ENCODE data around the gene MAPT.
"Not testable (repeated sequence)": the region's sequence is repeated elsewhere in the genome, so short reads cannot be mapped to it uniquely, and the experiment has no call there.

The MAPT gene

GRCh38 chr17:45948881-45949624 is 54.7 kb downstream of the MAPT start:
- in situ Hi-C loops (cut with HindIII; ENCODE audit: low sequenced_read_pairs): loop anchor here (5.0 kb wide), 1 partner anchor 92 kb away; no protein-coding TSS in a partner anchor

- in situ Hi-C loops (cut with HindIII; ENCODE audit: low sequenced_read_pairs): loop anchor here (5.0 kb wide), 1 partner anchor 93 kb away; no protein-coding TSS in a partner anchor
These were observed 55.5 kb downstream of the MAPT start for GRCh38 chr17:45949755-45950320.

DNA sequence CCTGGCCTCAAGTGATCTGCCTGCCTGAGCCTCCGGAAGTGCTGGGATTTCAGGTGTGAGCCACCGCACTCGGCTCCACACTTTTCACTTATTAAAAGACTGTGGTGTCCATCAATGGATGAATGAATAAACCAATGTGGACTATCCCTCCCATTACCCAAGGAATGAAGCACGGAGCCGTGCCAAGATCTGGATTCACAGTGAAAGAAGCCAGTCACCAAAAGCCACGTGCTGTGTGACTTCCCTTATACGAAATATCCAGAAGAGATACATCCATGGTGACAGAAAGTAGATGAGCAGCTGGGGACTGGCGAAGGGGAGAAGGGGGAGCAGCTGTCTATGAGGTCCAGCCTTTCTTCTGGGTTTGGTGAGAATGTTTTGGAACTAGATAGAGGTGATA is 56.5 kb downstream of the MAPT start:
- in situ Hi-C loops (cut with HindIII; ENCODE audit: low sequenced_read_pairs): no loop called here

GRCh38 chr17:45951403-45951802 is 57.0 kb downstream of the MAPT start:
- in situ Hi-C loops (cut with HindIII; ENCODE audit: low sequenced_read_pairs): no loop called here

DNA sequence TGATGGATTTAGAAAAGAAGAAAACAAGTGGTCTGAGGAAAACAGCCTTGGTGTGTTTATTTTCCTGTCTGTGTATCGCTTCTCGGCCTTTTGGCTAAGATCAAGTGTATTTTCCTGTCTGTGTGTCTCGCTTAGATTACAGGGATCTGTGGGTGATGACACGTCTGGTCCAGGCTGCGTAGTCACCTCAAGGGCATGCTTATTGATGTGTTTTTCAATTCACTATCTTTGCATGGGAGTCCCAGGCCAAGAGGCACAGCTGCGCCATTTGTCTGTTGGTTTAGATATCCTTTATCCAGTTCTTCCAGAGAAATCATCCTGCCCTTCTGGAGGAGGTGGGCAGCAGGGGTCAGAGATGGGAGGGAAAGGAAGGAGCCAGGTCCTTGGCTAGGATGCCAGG is 57.6 kb downstream of the MAPT start:
- in situ Hi-C loops (cut with HindIII; ENCODE audit: low sequenced_read_pairs): no loop called here

DNA sequence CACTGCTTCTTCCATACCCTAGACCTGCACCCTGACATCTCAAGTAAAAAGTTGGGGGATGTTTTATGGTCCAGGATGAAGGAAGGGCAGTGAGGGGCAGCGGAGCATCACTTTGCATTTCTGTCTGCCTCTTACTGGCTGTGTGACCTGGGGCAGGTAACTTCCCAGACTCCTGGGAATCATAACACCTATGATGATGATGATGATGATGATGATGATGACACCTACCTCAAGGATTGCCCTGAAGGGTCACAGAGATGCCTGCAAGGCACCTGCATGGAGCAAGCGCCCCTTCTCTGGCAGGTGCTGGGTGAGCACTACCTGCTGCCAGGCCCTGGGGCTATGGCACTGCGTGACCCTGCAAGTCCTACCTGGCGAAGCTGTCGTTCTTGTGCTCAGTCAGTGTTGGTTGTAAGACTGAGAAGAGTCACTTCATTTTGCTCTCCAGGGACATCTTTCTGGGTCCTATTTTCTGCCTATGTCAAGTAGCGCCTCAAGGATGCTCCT is 58.5 kb downstream of the MAPT start:
- in situ Hi-C loops (cut with HindIII; ENCODE audit: low sequenced_read_pairs): no loop called here

GRCh38 chr17:45953561-45953960 is 59.2 kb downstream of the MAPT start:
- in situ Hi-C loops (cut with HindIII; ENCODE audit: low sequenced_read_pairs): no loop called here

- in situ Hi-C loops (cut with HindIII; ENCODE audit: low sequenced_read_pairs): no loop called here
These were observed 60.6 kb downstream of the MAPT start for GRCh38 chr17:45954914-45955313.

GRCh38 chr17:45955326-45955725 is 61.0 kb downstream of the MAPT start:
- in situ Hi-C loops (cut with HindIII; ENCODE audit: low sequenced_read_pairs): no loop called here

- in situ Hi-C loops (cut with HindIII; ENCODE audit: low sequenced_read_pairs): no loop called here
These were observed 61.7 kb downstream of the MAPT start for GRCh38 chr17:45956090-45956489.

GRCh38 chr17:45956746-45957145 is 62.4 kb downstream of the MAPT start:
- in situ Hi-C loops (cut with HindIII; ENCODE audit: low sequenced_read_pairs): not testable (repeated sequence)

GRCh38 chr17:45958307-45958706 is 64.0 kb downstream of the MAPT start:
- in situ Hi-C loops (cut with HindIII; ENCODE audit: low sequenced_read_pairs): no loop called here

GRCh38 chr17:45958994-45959665 is 64.8 kb downstream of the MAPT start:
- in situ Hi-C loops (cut with HindIII; ENCODE audit: low sequenced_read_pairs): no loop called here

DNA sequence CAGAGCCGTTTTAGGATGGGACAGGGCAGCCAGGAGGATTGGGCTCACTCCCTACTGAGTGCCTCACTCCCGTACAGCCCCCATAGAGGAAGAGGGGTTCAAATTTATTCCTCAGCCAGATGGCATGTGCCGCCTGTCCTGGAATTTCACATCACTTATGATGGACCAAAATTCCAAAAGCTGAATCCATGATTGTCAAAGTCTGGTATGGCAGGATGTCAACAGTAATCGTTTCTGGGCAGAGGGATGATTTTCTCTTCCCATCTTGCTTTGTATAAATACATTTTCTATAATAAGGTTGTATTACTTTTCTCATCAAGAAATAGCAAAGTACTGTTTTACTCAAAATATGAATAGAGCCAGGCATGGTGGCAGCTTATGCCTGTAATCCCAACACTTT is 66.0 kb downstream of the MAPT start:
- in situ Hi-C loops (cut with HindIII; ENCODE audit: low sequenced_read_pairs): no loop called here

DNA sequence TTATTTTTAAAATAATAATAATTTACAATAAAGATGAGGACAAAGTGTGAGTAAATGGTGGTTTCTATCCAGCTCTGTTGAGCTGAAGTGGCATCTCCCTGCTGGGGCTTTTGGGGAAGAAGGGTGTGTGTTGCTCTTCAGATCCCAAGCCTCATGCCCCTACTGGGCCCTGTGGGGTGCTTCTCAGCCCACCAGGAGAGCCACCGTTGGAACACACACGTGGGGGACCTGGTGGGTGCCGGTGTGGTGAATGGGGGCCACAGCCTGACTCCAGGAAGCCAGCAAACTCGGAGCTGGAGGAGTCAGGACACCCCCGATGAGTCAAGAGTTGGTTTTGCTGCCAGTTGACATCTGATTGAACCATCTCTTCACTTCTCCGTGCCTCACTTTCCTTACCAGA is 66.9 kb downstream of the MAPT start:
- in situ Hi-C loops (cut with HindIII; ENCODE audit: low sequenced_read_pairs): no loop called here

DNA sequence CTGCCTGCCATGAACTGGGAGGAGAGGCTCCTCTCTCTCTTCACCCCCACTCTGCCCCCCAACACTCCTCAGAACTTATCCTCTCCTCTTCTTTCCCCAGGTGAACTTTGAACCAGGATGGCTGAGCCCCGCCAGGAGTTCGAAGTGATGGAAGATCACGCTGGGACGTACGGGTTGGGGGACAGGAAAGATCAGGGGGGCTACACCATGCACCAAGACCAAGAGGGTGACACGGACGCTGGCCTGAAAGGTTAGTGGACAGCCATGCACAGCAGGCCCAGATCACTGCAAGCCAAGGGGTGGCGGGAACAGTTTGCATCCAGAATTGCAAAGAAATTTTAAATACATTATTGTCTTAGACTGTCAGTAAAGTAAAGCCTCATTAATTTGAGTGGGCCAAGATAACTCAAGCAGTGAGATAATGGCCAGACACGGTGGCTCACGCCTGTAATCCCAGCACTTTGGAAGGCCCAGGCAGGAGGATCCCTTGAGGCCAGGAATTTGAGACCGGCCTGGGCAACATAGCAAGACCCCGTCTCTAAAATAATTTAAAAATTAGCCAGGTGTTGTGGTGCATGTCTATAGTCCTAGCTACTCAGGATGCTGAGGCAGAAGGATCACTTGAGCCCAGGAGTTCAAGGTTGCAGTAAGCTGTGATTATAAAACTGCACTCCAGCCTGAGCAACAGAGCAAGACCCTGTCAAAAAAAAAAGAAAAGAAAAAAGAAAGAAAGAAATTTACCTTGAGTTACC is 68.0 kb downstream of the MAPT start:
- in situ Hi-C loops (cut with HindIII; ENCODE audit: low sequenced_read_pairs): no loop called here

GRCh38 chr17:45963283-45963682 is 68.9 kb downstream of the MAPT start:
- in situ Hi-C loops (cut with HindIII; ENCODE audit: low sequenced_read_pairs): no loop called here

GRCh38 chr17:45963889-45964288 is 69.5 kb downstream of the MAPT start:
- in situ Hi-C loops (cut with HindIII; ENCODE audit: low sequenced_read_pairs): no loop called here

DNA sequence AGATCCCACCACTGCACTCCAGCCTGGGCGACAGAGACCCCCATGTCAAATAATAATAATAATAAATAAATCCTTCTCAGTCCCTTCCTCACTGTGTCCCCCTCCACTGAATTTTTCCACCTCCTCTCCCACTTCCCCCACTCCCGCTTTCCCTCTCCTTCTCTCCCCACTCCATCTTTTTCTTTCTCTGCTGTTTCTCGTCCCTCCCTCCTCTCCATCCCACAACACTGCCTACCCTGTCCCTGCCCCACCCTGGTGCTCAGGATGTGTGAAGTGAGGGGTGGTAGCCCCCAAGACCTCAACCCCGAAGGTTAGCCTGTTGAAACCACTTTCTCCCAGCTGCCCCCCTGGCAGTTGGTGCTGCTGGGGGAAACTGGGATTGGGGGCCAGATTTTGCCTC is 70.3 kb downstream of the MAPT start:
- in situ Hi-C loops (cut with HindIII; ENCODE audit: low sequenced_read_pairs): no loop called here

DNA sequence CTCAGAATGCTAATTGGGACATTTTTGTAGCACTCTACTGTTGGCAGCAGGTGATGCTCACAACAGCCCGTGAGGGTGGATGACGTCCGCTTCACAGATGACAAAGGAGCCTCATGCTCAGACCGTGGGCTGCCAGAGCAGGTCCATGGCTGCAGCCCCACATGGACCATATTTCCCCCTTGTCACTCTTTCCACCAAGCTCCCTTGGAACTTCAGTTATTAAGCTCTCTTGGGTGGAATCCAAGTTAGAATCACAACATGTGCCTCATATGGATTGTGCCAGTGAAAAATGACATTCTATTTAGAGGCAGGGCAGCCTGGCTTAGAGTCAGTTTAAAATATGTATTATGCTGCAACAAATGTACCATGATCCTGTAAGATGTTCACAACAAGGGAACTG is 71.5 kb downstream of the MAPT start:
- in situ Hi-C loops (cut with HindIII; ENCODE audit: low sequenced_read_pairs): no loop called here

GRCh38 chr17:45966606-45967280 is 72.4 kb downstream of the MAPT start:
- in situ Hi-C loops (cut with HindIII; ENCODE audit: low sequenced_read_pairs): no loop called here
